Stimulated activated CD4-positive, alpha-beta T cell treated with anti-CD3 and anti-CD28 coated beads, Interleukin-4, amount 100 ng/mL, for 1 hour (primary cell): ENCODE results near the gene C1QC.
A peak's percentile ranks its signal among the peaks of the same experiment; 100 is the strongest.

Experiments
- DNase-seq: peaks from one replicate; pipeline ENCODE4 v3.0.0-alpha.2; 2020

C1QC gene

GRCh38 chr1:22643381-22643780, at the start of gene C1QC:
Gene C1QC (plus strand): TSS chr1:22643633. CDS start chr1:22644024, 391 bp downstream.
- DNase-seq = no peak

GRCh38 chr1:22594396-22594795, 49.0 kb upstream of the C1QC start:
- DNase-seq = no peak

GRCh38 chr1:22595108-22595507, 48.3 kb upstream of the C1QC start:
- DNase-seq = no peak

DNA sequence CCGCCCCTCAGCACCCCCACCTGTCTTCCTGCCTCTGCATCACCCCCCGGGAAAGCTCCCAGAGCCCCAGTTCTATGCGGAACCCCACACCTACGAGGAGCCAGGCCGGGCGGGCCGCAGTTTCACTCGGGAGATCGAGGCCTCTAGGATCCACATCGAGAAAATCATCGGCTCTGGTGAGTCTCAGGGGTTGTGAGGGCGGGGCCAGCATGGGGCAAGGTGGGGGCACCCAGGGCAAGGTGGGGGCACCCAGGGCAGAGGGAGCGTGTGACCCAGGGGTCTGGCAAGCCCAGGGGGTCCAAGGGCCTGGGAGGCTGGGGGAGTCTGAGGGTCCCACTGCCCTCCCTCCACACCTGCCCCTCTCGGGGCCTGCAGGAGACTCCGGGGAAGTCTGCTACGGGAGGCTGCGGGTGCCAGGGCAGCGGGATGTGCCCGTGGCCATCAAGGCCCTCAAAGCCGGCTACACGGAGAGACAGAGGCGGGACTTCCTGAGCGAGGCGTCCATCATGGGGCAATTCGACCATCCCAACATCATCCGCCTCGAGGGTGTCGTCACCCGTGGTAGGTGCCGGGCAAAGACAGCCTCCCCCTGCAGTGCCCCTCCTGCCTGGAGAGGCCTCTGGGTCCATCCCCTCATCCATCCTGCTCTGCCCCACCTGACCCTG, 46.0 kb upstream of the C1QC start:
- no peak for DNase-seq

- DNase-seq = no peak
Observed at GRCh38 chr1:22597996-22598395, 45.4 kb upstream of the C1QC start.

GRCh38 chr1:22598736-22599135, 44.7 kb upstream of the C1QC start:
- DNase-seq = no peak

DNA sequence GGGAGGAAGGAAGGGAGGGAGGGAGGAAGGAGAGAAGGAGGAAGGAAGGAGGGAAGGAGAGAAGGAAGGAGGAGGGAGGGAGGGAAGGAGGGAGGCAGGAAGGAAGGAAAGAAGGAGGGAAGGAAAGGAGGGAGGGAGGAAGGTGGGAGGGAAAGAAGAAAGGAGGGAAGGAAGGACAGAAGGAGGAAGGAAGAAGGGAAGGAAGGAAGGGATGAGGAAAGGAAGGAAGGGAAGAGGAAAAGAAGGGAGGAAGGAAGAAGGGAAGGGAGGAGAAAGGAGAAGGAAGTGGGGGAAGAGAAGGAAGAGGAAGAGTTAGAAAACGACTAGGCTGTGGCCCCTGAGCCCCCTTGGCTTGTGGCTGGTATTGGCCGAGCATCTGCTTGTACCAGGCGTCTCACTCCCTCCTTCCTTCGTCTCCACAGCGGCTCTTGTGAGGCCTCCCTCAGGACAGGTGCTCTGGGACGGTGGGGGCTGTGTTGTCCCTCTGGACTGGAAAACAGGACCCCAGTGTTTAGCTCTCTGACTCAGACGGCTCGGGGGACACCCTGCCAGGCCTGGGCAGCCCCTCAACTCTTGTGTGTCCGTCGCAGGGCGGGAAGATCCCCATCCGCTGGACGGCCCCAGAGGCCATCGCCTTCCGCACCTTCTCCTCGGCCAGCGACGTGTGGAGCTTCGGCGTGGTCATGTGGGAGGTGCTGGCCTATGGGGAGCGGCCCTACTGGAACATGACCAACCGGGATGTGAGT, 43.2 kb upstream of the C1QC start:
- no peak for DNase-seq

GRCh38 chr1:22600817-22601605, 42.4 kb upstream of the C1QC start:
- DNase-seq = no peak

DNA sequence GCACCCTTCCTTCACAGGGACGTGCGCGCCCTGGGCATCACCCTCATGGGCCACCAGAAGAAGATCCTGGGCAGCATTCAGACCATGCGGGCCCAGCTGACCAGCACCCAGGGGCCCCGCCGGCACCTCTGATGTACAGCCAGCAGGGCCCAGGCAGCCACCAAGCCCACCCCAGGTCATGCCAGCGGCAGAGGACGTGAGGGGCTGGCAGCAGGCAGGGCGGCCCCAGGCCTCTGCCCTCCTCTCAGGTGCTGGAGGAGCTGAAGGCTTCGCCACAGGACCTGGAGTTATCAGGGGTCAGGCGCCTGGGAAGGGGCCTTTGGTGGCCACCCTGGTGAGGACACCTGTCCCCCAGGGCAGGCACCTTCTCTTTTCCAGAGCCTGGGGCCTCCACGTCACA, 41.8 kb upstream of the C1QC start:
- DNase-seq = no peak

DNA sequence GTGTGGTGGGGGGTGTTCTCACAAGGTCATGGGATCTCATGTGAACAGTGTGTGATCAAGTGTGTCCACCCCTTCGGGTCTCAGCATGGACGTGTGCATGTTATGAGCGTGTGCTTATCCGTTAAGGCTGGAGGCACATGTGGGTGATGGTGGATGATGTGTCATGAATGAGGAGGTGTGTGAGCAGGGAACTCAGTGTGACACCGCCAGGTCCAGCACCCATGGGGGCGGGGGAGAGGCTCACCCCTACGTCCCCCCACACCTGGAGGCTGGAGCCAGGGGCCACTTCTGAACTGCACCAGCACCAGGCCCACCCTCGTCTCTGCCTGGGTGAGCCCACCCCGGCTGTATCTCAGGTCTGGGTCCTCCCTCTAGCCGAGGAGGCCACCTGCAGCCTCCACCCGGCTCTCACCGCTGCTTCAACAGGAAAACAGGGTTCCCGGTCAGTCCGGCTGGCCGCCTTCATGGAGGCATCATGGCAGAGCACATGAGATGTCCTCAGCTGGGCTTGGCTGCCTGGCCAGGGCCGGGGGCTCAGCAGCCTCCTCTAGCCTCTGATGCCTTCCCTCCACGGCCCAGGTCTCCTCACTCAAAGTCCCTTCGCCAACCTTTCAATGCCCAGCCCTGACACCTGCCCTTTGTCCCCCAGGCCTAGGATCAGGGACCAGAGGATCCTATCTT, 41.2 kb upstream of the C1QC start:
- DNase-seq = no peak

DNA sequence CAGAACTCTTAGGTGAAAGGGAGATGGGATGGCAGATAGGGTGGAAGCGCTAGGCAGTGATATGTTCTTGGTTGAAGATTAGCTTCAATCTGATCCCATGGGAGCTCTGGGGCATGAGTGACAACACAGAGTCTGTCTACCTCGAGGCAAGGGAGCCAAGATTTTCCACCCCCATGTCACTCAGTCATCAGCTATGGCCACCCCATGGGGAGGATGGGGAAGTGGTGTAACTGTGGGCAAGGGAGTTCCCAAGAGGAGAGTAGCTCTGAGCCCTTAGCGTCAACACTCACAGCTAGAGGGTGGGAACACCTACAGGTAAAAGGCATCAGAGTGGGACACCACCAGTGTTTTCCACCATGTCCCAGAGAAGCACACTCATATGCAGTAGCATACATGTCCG, 37.3 kb upstream of the C1QC start:
- no peak for DNase-seq

DNA sequence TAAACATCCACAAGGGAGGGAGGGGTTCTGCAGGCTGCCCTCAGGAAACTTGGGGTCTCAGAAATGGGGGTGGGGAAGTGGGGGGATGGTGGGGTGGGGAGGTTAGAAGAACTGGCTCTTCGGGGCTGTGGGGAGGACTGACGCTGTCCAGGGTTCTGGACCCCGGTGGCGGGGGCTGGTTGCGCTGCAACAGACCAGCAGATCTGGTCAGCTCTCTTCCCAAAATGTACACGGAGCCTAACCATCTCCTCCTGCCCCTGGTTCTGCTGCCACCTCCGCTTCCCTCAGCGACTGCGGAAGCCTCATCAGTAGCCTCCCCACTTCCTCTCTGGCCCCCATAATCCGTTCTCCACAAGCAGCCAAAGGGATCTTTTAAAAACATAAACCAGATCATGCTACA, 36.3 kb upstream of the C1QC start:
- DNase-seq = no peak

GRCh38 chr1:22608361-22608760, 35.1 kb upstream of the C1QC start:
- no peak for DNase-seq

DNA sequence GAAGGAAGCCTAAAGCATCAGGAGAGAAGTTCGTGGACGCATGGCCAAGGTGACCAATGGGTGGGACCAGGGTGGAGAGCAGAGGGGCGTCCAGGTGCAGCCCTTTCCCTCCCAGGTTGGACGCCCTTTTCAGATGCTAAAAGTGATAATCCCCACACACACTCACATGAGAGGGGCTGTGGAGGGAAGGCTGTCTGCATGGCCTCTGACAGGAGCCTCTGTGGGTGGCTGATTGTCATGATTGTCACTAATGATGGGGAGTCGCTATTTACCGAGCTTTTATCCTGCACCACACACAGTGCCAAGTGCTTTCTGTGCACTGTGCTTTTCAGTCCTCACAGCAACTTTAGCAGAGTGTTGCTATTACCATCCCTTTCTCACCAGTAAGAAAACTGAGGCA, 34.1 kb upstream of the C1QC start:
- no peak for DNase-seq

GRCh38 chr1:22611530-22611947, 31.9 kb upstream of the C1QC start:
- peak; percentile 17 for DNase-seq

- DNase-seq = no peak
Observed at GRCh38 chr1:22612671-22613571, 30.5 kb upstream of the C1QC start.

- no peak for DNase-seq
Observed at GRCh38 chr1:22613572-22613918, 29.9 kb upstream of the C1QC start.

GRCh38 chr1:22613951-22614350, 29.5 kb upstream of the C1QC start:
- DNase-seq = no peak

GRCh38 chr1:22615886-22616285, 27.5 kb upstream of the C1QC start:
- no peak for DNase-seq

- no peak for DNase-seq
Observed at GRCh38 chr1:22616571-22616970, 26.9 kb upstream of the C1QC start.

- no peak for DNase-seq
Observed at GRCh38 chr1:22618056-22618455, 25.4 kb upstream of the C1QC start.

DNA sequence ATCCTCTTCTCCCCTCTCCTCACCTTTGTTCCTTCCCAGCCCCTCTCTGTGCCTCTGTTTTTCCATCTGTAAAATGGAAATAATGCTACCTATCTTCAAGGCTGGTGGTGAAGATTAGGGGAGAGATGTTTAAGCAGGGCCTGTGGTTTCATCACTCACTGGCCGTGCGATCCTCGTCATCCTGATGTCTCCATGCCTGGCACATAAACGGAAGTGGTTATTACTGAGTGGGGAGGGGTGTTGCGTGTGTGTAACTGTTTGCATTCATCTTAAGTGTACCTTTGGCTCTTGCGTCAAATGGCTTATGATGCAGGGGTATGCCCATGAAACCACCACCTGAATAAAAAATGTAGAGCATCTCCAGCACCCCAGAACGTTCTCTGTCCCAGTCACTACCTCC, 24.2 kb upstream of the C1QC start:
- DNase-seq = no peak
